GM12892 (cell line): ENCODE data around the gene ANKRD53.
A peak's percentile ranks its signal among the peaks of the same experiment; 100 is the strongest.

Experiments
- DNase-seq: peaks from one replicate; pipeline ENCODE4 v3.0.0; 2011; ENCODE audit not compliant: insufficient read length
- FAIRE-seq: peaks from 2 replicates; lab custom pipeline; 2011; peaks lifted over from hg19 to GRCh38; lab: Jason Lieb, UNC
- POLR2A ChIP-seq: IDR thresholded peaks from 2 replicates; pipeline ENCODE4 v1.6.1; 2011; ENCODE audit warnings: low read depth, low read length, control low read depth
- POLR2AphosphoS5 ChIP-seq: IDR thresholded peaks from 2 replicates; pipeline ENCODE4 v1.6.1; 2011; ENCODE audit warnings: low read depth, low read length, control low read depth
- TAF1 ChIP-seq: IDR thresholded peaks from 2 replicates; pipeline ENCODE4 v1.6.1; 2011; ENCODE audit warnings: low read depth, mild to moderate bottlenecking, control low read depth, low read length, borderline replicate concordance

Gene ANKRD53

DNA sequence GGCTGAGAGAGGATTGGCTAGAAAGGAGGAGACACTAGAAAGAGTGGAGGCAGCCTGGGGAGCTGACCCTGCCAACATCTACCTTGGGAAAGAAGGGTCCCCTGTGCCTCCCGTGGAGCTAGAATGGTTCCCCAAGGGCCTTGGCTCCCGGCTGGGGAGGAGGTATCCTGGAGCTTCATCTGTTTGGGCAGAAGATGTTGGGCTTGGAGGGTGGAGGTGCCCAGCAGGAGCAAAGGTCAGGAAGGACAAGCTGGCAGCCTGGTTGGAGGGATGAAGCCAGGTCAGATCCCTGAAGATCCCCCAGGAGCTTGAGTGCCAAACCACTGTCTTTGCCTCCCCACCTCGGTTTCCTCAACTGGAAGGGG is 39.9 kb upstream of the ANKRD53 start:
- DNase-seq (no peak), FAIRE-seq (no peak)
- no peak for TF ChIP-seq TAF1
- no peak for TF ChIP-seq POLR2AphosphoS5
- TF ChIP-seq POLR2A, result no peak

DNA sequence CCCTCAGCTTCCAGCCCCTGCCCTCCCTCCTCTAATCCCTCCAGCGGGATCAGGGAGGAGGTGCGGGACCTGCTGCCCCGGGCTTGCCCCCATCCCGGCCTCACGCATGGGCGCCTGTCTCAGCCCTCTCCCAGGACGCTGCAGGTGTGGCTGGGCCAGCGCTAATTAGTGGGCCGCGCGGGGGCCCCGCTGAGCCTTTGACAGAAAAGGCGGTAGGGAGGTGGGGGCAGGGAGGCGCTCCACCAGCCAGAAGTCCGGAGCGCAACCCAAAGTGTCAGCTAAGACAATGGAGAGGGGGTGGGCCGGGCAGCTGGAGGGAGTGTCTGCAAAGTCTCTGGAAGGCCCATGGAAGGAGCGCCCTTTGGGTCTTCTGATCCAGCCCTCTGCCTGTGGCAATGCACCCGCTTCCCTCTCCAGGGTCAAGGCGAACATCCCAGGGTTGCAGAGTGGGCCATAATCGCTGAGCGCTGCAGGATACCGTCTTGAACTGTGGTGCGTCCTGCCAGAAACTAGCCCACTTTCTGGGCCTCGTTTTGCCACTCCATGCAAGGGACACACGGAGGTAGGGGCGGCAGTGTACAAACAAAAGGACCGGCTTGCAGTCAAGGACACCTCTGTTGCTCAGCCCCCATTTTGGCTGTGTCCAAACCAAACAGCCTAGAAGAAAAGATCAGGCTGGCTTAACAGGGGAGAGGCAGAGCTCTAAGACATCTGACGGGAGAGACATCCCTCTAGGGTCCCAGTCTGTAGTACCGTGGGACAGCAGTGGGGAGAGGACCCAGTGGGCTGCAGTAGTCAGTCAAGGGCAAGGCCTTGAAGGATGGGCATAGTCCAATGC is 39.2 kb upstream of the ANKRD53 start:
- FAIRE-seq, result no peak
- no peak for DNase-seq
- TF ChIP-seq TAF1 (no peak), POLR2AphosphoS5 (no peak), POLR2A (no peak)

DNA sequence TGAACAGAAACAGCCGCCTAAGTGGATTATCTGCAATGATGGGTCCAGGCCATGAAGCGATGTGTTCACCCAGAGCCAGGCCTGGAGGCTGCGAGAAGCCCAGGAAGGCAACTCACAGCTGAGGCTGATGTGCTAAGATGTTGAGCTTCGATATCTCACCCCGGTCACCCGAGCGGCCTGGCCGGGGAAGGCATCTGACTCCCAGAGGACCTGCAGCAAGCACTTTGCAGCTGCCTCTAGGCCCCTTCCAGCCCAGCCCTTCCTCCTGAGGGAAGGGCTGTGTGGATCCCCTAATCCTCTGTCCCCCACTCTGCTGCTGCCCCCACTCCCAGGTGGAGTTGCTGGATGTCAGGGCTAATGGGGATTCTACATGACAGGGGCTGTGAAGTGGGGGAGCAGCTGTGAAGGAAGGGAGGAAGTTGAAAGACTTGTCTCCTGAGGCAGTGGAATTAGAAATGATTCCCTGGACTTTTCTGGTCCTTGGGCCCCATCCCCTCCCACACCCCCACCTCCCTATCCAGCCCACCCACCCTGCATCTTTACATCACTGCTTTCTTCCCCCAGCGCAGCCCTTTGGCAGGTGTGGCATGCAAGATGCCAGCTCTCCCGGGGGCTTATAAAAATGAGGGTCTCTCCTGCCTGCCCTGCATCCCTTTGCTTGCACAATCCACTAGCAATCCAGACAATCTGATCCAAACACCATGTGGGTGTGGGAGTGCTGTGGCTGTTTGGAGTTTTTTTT is 38.4 kb upstream of the ANKRD53 start:
- FAIRE-seq, result no peak
- TF ChIP-seq POLR2AphosphoS5 (no peak), POLR2A (no peak), TAF1 (no peak)

DNA sequence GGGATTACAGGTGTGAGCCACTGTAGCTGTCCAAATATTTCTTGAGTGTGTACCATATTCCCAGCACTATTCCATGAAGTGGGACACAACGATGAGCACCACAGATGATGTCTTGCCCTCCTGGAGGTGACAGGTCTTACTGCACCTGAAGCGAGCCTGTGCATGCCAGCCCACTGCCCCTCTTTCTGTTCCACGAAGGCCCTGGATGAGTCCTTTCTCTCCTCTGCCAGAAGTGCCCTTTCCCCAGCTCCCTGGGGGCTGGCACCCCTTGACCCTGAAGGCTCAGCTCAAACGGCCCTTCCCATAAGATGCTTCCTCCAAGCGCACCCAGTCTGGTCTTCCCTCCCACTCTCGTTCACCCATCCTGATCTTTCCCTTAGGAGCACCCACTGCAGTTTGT is 37.2 kb upstream of the ANKRD53 start:
- TF ChIP-seq TAF1 (no peak), POLR2A (no peak), POLR2AphosphoS5 (no peak)

More for the DNA sequence above, 38.4 kb upstream of the ANKRD53 start:
- no peak for DNase-seq

DNA sequence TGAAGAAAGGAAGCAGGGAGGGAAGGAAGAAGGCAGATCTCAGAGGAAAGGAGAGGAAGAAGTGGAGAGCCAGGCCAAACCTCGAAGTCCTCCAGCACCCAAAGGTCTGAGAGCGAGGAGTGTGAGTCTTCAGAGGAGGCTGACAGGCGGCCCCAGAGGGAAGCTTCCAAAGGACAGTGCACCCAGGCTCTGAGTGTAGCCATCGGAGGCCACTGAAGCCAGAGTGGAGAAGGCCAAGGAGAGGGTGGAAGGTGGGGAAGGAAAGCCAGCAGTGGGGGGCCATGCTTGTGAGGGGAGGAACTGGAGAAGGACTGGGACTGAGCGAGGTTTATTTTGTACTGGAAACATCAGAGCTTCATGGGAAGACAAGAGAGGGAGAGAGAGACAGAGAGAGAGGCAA is 36.7 kb upstream of the ANKRD53 start:
- DNase-seq, result no peak
- no peak for FAIRE-seq
- TF ChIP-seq POLR2AphosphoS5, result no peak
- TF ChIP-seq TAF1, result no peak
- TF ChIP-seq POLR2A, result no peak

More for the DNA sequence above, 37.2 kb upstream of the ANKRD53 start:
- FAIRE-seq (no peak), DNase-seq (no peak)

DNA sequence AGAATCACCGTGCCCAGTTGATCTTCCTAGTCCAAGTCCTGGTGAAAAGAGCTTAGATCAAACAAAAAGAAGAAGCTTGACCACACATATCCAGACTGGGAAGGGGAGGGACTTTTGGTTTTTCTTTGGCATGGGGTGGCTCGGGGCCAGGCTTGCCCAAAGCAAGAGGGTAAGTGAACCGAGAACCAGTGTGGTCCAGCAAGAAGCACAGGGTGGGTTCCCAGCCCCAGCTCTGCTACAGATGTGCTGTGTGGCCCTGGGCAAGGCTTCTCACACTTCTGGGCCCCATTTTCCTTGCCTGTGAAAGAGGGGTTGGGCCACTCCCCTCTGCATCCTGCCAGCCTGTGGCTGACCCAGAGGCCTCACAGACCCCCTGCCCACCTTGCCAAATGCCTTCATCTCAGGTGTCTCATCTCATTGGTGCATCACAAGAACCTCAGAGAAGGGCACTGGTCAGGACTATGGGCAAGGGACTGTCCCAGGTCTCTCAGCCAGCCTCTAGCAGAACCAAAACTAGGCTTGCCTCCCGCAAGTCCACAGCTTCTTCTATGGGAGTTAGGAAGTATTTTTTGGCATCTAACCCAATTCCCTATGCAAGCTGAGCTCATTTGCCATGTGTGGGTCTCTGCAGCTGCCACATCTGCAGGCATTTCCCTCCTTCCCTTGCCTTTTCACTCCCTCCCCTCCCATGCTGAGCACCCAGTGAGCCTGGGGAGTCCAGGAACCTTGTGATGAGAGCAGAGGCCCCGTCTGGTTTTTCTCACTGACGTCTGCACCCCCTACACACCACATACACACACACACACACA is 35.8 kb upstream of the ANKRD53 start:
- FAIRE-seq (no peak), DNase-seq (no peak)

DNA sequence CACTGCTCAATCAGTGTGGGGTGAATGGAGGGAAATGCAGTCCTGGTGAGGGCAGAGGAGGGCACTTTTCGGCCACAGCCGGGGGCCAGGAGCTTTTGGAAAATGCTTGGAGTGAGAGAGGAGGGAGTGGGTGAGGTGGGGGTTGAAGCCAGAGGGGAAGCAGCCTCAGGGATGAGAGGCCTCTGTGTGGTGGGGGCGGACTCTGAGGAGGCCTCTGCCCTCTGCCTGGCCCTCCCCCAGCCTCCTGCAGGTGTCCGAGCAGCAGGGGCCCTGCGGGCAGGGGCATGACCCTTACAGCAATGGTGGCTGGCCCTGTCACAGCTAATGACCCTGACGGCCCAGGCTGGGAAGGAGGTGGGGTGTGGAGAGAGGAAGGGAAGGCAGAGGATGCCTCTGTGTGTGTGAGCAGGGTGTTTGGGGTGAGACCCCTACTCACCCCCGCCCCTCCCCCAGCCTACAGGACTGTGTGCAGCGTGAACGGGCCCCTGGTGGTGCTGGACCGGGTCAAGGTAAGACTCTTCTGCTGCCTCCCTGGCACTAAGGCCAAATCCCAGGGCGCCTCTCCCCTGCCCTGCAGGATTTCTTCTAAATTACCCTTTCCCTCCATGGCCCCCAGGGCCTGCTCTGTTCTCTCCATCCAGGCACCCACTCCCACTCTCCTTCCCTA is 35.1 kb upstream of the ANKRD53 start:
- TF ChIP-seq POLR2A, result no peak
- TF ChIP-seq TAF1, result no peak
- TF ChIP-seq POLR2AphosphoS5, result no peak
- FAIRE-seq, result no peak
- no peak for DNase-seq

More for the DNA sequence above, 35.8 kb upstream of the ANKRD53 start:
- TF ChIP-seq POLR2A, result no peak
- TF ChIP-seq TAF1, result no peak

DNA sequence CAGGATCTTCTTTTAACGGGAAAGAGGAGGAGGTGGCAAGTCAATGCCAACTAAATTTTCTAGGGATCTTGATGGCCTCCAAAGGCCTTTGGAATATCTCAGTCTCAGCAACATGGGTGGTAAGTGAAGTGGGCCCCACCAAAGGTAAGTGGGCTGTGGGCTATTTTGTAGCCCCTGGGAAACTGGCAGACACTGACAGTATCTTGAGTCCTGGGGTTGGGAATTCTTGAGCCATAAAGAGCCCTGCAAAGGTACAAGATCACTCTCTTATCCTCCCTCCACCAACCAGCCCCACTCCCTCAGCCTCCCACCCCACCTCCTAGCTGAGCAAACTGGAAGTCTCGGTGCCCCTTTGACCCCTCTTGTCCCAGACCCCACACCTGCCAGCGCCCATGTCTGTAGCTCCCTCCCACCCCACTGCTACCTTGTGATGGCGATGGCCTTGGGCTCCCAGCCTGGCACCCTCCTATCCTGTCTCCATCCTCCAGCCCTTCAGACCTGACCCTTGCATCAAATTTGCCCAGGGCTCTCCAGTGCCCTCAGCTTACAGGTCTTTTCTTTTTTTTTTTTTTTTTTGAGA is 34.2 kb upstream of the ANKRD53 start:
- no peak for TF ChIP-seq TAF1
- TF ChIP-seq POLR2A, result no peak
- TF ChIP-seq POLR2AphosphoS5, result no peak
- FAIRE-seq, result no peak
- no peak for DNase-seq

DNA sequence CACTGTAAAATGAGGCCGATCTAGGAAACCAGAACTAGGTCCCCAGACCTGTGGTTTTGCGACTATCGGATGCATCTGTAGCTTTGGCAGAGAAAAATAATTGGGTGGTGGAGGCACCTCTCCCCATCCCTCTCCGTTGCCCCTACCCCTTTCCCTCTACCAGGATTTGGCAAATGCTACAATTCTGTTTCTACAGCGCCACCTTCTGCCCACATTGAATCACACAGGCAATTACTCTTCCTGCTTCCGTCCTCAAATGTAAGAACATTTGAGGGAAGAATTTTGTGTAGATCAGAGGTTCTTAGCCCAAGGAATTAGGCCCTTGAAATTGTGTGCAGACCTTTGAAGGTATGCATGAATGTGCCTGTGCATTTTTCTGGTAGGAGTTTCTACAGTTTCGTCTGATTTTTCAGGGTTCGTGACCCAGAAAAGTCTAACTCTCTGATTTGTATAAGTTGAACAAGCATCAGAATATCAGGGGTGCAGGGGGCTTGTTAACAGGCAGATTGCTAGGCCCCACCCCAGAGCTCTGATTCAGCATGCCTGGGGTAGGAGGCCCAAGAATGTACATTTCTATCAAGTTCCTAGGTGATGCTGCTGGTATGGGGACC is 31.5 kb upstream of the ANKRD53 start:
- TF ChIP-seq POLR2A (no peak), TAF1 (no peak), POLR2AphosphoS5 (no peak)
- peak; percentile 77 for FAIRE-seq
- DNase-seq, result no peak

DNA sequence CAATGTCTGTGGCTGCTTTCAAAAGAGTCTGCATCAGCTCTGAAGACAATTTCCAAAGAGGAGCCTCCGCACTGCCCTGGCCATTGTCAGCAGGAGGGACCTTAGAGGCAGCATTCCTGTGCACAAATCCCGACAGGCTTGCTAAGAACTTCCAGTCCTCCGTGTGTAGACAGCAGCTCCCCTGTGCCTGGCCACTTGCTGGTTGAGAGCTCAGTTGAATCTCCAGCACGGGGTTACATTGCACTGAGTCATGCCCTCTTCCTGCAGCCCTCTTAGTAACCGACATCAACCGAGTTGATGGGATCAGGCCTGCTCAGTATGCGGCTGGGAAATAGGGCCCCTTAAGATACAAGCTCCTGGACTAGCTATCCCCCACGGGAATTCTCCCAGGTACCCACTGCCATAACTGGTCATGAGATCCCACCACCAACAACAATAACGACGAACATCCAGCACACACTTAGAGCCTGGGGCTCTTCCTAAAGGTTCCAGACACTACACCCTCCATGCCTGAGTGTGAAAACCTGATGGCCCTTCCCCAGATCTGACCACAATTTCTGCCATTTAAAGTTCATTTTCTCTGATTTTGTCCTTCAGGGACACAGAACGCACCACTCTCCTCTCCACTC is 30.8 kb upstream of the ANKRD53 start:
- TF ChIP-seq TAF1, result no peak
- no peak for TF ChIP-seq POLR2A
- FAIRE-seq (no peak), DNase-seq (no peak)
